Measurements from ENCODE around the gene TMEM116. TPM values are rescaled to one million over a fixed set of nuclear protein-coding genes. Genes with fewer than 3 reads are reported as not detected.

Gene TMEM116
- total and polyA plus RNA-seq, 10 of the 15 experiments (the other 5 are each of a cell fraction or from before 2014, with no cell fraction given): 6.0 to 25.7 (median 8.5) TPM

DNA sequence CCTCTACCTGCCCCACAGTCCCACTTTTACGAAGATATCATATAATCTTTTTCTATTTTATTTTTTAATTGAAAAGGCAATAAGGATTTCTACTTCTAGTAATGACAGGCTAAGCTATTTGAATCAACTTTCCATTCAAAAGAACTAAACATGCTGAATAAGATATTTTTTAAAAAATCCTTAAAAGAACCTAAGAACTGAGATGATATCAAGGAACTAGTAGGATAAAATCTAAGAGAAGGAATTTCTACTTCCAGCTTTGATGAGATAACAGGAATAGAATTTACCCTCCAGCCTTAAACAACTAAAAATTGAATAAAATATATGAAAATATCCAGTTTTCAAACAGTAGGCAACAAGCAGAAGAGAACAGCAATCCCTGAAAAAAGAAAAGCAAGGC lies 69.0 kb downstream of the TMEM116 start (continued):
- TF ChIP-seq SPI1 (IDR thresholded peaks at IDR 0.05; ENCODE audit: borderline replicate concordance, insufficient read depth, low read depth, low read length) (no peak), E2F8 (IDR thresholded peaks at IDR 0.05; ENCODE audit: low read depth, partially characterized antibody) (no peak)

GRCh38 chr12:111942557-111942956 lies 70.4 kb downstream of the TMEM116 start:
- intact Hi-C loops (cut with micrococcal nuclease; ENCODE audit: unreplicated experiment): no loop called here
- no peak for DNase-seq (ENCODE audit: low read depth, low spot score)

More at GRCh38 chr12:111942557-111942956, 70.4 kb downstream of the TMEM116 start:
- ATAC-seq: no peak
- Histone ChIP-seq H4K20me1 (ENCODE audit: control insufficient read depth, insufficient read depth) (no peaks in the 10 kb centered on the region), H3K27me3 (replicated peaks in 1 of 2; ENCODE audit: control insufficient read depth in 2 of 2, insufficient read depth in 2 of 2, low read length in 1 of 2) (no peaks in the 10 kb centered on the region), H3K4me2 (ENCODE audit: control insufficient read depth, insufficient read depth) (no peak overlapping the region), H3K4me1 (ENCODE audit: control insufficient read depth, insufficient read depth, low read length) (no peaks in the 10 kb centered on the region; the same call in 1 of the 2 replicates), H3K27ac (ENCODE audit: control insufficient read depth, insufficient read depth) (no peak overlapping the region), H3K36me3 (ENCODE audit: control insufficient read depth in 2 of 2, insufficient read depth in 2 of 2, low read length in 1 of 2) (no peaks in the 10 kb centered on the region), H3K9me3 (replicated peaks; ENCODE audit: control insufficient read depth, insufficient read depth, low read length) (no peaks in the 10 kb centered on the region), H2AFZ (ENCODE audit: control insufficient read depth, low read depth, low read length) (no peak overlapping the region), H3K79me2 (ENCODE audit: control insufficient read depth, insufficient read depth, low read length) (no peaks in the 10 kb centered on the region), H3K9ac (ENCODE audit: control insufficient read depth, insufficient read depth, low read length) (no peak overlapping the region), H3K4me3 (no peak overlapping the region)
- no TSS peak for BruUV-seq (replicated peaks)
- ChIA-PET CTCF (interaction anchor here (0.6 to 4.2 kb wide), 3 partner anchors 71 to 164 kb away, joined by 3 to 40 read pairs (median 6); partner anchors contain the start of genes ERP29 and TMEM116), RAD21 (ENCODE audit: unreplicated experiment) (interaction anchor here (1.0 to 4.3 kb wide), 2 partner anchors 71 to 190 kb away, joined by 3 to 61 read pairs; partner anchors contain the start of genes ERP29 and TMEM116), SMC1A (ENCODE audit: uncharacterized antibody, unreplicated experiment) (interaction anchor here (0.6 to 4.3 kb wide), 3 partner anchors 70 to 255 kb away, joined by 3 to 21 read pairs (median 3); partner anchors contain the start of genes ERP29 and TMEM116), POLR2A (no interaction called here)
- FAIRE-seq: no peak
- in situ Hi-C loops (cut with MboI): loop anchor here (10.0 kb wide), 1 partner anchor 442 kb away; the partner anchor contains the start of gene HECTD4
- no peak for TF ChIP-seq JUND (IDR thresholded peaks at IDR 0.05; ENCODE audit: low read depth, low read length)
- no peak for TF ChIP-seq SPI1 (IDR thresholded peaks at IDR 0.05; ENCODE audit: borderline replicate concordance, insufficient read depth, low read depth, low read length)
- TF ChIP-seq ZNF207 (IDR thresholded peaks at IDR 0.05; ENCODE audit: borderline replicate concordance): no peak
- WGBS (ENCODE audit: insufficient coverage, insufficient replicate concordance, low lambda C conversion rate, missing lambda C conversion rate): 84% methylated on average over 5 of the region's 5 CpGs

All from GM12878 (cell line).